Measurements from ENCODE around the gene AJAP1.

The AJAP1 gene

DNA sequence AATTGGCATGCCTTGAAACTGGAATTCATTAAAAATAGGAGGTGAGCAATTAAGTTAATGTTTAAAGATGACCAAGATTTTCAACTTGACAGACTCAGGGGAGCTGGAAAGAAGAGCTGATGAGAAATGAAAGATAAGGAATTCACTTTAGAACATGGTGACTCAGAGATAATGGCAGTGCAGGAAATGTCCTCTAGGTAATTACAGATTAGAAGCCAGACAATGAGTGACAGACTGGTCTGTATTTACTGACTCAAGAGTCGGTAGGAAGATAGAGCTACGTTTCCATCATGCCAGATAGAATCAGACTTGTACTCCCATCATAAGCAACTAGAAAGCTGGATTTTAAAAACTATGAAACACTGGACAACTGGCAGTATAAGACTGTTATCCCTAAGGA, 151.6 kb downstream of the AJAP1 start:
- H3K4me3 ChIP-seq (replicated peaks; ENCODE audit: insufficient read depth, low read length), result no peak overlapping the region
- no peaks in the 10 kb centered on the region for H3K27me3 ChIP-seq (ENCODE audit: insufficient read depth, poor library complexity, severe bottlenecking)
- no peak for TF ChIP-seq SPI1 (IDR thresholded peaks at IDR 0.05; ENCODE audit: borderline replicate concordance, low read depth)
- TF ChIP-seq REST (IDR thresholded peaks at IDR 0.05; ENCODE audit: insufficient replicate concordance, low read depth), result no peak
- TF ChIP-seq GABPA (IDR thresholded peaks at IDR 0.05; ENCODE audit: low read depth), result no peak
- TF ChIP-seq POLR2AphosphoS5 (IDR thresholded peaks at IDR 0.05; ENCODE audit: low read depth), result no peak
- no peak for DNase-seq (ENCODE audit: low read depth in 1 of 2, low spot score in 1 of 2)
- no peak overlapping the region for H3K27ac ChIP-seq (replicated peaks)

GRCh38 chr1:4820543-4820942, 166.1 kb downstream of the AJAP1 start:
- H3K4me3 ChIP-seq (replicated peaks; ENCODE audit: insufficient read depth, low read length), result no peak overlapping the region
- TF ChIP-seq REST (IDR thresholded peaks at IDR 0.05; ENCODE audit: insufficient replicate concordance, low read depth) (no peak), GABPA (IDR thresholded peaks at IDR 0.05; ENCODE audit: low read depth) (no peak), POLR2AphosphoS5 (IDR thresholded peaks at IDR 0.05; ENCODE audit: low read depth) (no peak), SPI1 (IDR thresholded peaks at IDR 0.05; ENCODE audit: borderline replicate concordance, low read depth) (no peak)
- TF ChIP-seq, protein P1, sequence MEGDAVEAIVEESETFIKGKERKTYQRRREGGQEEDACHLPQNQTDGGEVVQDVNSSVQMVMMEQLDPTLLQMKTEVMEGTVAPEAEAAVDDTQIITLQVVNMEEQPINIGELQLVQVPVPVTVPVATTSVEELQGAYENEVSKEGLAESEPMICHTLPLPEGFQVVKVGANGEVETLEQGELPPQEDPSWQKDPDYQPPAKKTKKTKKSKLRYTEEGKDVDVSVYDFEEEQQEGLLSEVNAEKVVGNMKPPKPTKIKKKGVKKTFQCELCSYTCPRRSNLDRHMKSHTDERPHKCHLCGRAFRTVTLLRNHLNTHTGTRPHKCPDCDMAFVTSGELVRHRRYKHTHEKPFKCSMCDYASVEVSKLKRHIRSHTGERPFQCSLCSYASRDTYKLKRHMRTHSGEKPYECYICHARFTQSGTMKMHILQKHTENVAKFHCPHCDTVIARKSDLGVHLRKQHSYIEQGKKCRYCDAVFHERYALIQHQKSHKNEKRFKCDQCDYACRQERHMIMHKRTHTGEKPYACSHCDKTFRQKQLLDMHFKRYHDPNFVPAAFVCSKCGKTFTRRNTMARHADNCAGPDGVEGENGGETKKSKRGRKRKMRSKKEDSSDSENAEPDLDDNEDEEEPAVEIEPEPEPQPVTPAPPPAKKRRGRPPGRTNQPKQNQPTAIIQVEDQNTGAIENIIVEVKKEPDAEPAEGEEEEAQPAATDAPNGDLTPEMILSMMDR (IDR thresholded peaks at IDR 0.05; ENCODE audit: insufficient read depth, low read length), result no peak
- no peak overlapping the region for H3K27ac ChIP-seq (replicated peaks)
- no peak for DNase-seq (ENCODE audit: low read depth in 1 of 2, low spot score in 1 of 2)
- no peaks in the 10 kb centered on the region for H3K27me3 ChIP-seq (ENCODE audit: insufficient read depth, poor library complexity, severe bottlenecking)

DNA sequence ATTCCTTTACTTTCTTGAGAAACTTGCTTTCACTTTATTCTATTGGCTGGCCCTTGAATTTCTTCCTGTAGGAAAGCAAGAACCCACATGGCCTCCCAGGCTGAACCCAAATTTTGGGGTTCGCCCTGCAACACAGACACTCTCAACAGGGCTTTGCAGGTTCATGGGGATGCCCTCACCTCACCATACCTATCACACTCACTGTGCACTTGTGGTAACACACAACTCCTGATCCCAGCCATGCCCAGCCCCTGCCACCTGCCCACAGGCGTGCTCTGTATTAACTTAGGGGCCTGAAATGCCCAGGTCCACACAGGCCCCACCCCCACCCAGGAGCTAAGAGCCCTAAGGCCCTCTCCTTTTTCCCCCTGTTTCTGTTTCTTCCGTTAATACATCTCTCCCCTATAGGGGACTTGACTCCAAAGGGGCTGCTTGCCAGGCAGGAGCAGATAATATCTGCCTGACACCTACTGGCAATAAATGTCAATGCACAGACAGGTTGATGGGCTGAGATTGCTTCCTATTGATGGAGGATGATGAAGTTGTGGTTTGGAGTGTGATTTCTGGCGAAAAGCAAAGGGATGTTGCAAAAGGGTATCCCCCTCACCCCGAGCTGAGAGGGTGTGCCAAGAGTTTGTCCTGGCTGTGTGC, 171.5 kb downstream of the AJAP1 start:
- Histone ChIP-seq H3K27me3 (ENCODE audit: insufficient read depth, poor library complexity, severe bottlenecking) (no peaks in the 10 kb centered on the region), H3K27ac (replicated peaks) (no peak overlapping the region), H3K4me3 (replicated peaks; ENCODE audit: insufficient read depth, low read length) (no peak overlapping the region)
- no peak for TF ChIP-seq GABPA (IDR thresholded peaks at IDR 0.05; ENCODE audit: low read depth)
- TF ChIP-seq, protein P1 (IDR thresholded peaks at IDR 0.05; ENCODE audit: insufficient read depth, low read length), result peak; percentile 10
- TF ChIP-seq POLR2AphosphoS5 (IDR thresholded peaks at IDR 0.05; ENCODE audit: low read depth), result no peak
- no peak for TF ChIP-seq SPI1 (IDR thresholded peaks at IDR 0.05; ENCODE audit: borderline replicate concordance, low read depth)
- no peak for TF ChIP-seq REST (IDR thresholded peaks at IDR 0.05; ENCODE audit: insufficient replicate concordance, low read depth)
- DNase-seq (ENCODE audit: low read depth in 1 of 2, low spot score in 1 of 2), result peak in 1 of 2 experiments; percentile 1
